ENCODE measurements around the gene RAPGEF2. TPM values are rescaled to one million over a fixed set of nuclear protein-coding genes. Genes with fewer than 3 reads are reported as not detected.

The RAPGEF2 gene
- total and polyA plus RNA-seq, 2 of the 8 experiments (the other 6 are each of a cell fraction or from before 2014, with no cell fraction given) = 24.4 to 48.6 TPM

DNA sequence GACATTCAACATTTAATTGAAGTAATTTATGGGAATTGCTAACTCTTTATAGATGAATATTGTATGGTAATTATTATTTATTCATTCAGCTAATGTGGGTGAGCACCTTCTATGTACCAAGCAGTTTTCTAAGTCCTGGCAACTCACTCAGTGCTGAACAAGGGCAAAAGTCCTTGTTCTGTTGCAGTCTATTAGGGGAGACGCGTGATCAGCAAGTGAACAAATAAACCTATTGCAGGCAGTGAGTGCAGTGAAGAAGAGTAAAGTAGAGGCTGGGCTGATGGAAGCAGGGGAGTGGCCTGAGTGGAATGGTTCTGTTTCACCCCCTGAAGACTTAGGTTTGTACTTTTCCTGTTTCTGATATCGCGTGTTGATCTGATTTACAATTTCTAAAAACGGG lies 214.3 kb downstream of the RAPGEF2 start (continued):
- TF ChIP-seq TEAD4 (IDR thresholded peaks at IDR 0.05; ENCODE audit: low read depth, low read length) (no peak), ZNF274 (IDR thresholded peaks at IDR 0.05; ENCODE audit: borderline replicate concordance, extremely low read depth, low read length) (no peak), CHD1 (IDR thresholded peaks at IDR 0.05; ENCODE audit: low read depth, low read length) (no peak), RFX5 (IDR thresholded peaks at IDR 0.05; ENCODE audit: borderline replicate concordance, low read depth, low read length) (no peak), YY1 (IDR thresholded peaks at IDR 0.05; ENCODE audit: low read depth, low read length) (no peak), SP2 (IDR thresholded peaks at IDR 0.05; ENCODE audit: low read length) (no peak)

Measured in H1 (cell line).